MM.1S (cell line): ENCODE results near the gene GFI1.

Experiments
- CTCF ChIP-seq: fragments of 300-600 bp; sonication (generic); IDR thresholded peaks from 2 replicates; pipeline ENCODE4 v1.5.1; 2016; ENCODE audit warnings: antibody characterized with exemption, low read length, mixed read lengths
- EZH2 ChIP-seq: fragments of 300-600 bp; sonication (generic); optimal IDR thresholded peaks from 2 replicates; pipeline ENCODE3; 2017; ENCODE audit warnings: low read depth, mild to moderate bottlenecking, antibody characterized with exemption, low read length, mixed read lengths
- EZH2phosphoT487 ChIP-seq: fragments of 300-600 bp; sonication (generic); IDR thresholded peaks from 2 replicates; pipeline ENCODE4 v1.6.1; 2018; ENCODE audit warnings: antibody characterized with exemption, low read length

GRCh38 chr1:92503926-92504285 lies 17.2 kb upstream of the GFI1 start:
- TF ChIP-seq CTCF (no peak), EZH2 (no peak), EZH2phosphoT487 (no peak)
